Activated T-helper 9 cell treated with anti-CD3 and anti-CD28 coated beads, Interleukin-2, amount 50 U/mL, for 16 hours (primary cell): ENCODE data around the gene PDE11A.
"Not testable (repeated sequence)": the region's sequence is repeated elsewhere in the genome, so short reads cannot be mapped to it uniquely, and the experiment has no call there.

Experiments
- DNase-seq: peaks from one replicate; pipeline ENCODE4 v3.0.0-alpha.2; 2020; ENCODE audit warnings: low read depth

The PDE11A gene

DNA sequence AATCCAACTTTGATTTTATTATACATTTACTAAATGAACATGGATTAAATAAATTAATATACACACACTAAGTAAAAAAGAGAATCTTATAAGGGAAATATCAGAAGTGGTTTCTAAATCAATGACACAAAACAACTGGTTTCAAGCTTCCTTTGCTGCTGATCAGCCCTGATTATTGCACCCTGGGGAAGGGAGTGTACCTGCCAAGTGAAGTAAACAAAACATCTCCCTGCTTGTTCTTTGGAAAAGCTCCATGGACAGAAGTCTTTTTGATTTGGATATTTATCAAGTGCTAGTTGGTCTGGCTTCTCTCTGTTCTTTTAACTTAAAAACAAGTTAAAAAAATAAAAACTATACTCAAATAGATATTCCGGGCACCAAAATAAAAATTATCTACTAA is 190.1 kb downstream of the PDE11A start:
- no peak for DNase-seq

- no peak for DNase-seq
These were observed 190.7 kb downstream of the PDE11A start for GRCh38 chr2:177881921-177882320.

- DNase-seq: no peak
These were observed 191.4 kb downstream of the PDE11A start for GRCh38 chr2:177881008-177881747.

- DNase-seq: no peak
These were observed 192.3 kb downstream of the PDE11A start for GRCh38 chr2:177880285-177880684.

DNA sequence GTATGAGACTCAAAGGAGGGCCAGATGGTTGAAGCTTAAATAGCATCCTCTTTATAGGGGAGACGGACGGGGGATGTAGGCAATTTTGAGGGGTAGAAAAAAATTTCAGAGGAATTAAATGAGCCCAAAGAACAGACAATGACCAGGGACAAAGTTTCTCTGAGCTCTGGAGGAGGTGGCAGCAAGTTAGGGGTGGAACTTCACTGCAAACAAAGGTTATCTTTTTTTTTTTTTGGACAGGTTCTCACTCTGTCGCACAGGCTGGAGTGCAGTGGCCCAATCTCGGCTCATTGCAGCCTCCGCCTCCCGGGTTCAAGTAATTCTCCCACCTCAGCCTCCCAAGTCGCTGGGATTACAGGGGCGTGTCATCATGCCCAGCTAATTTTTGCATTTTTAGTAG is 195.6 kb downstream of the PDE11A start:
- DNase-seq: no peak

GRCh38 chr2:177874686-177875085 is 197.9 kb downstream of the PDE11A start:
- no peak for DNase-seq

- no peak for DNase-seq
These were observed 198.7 kb downstream of the PDE11A start for GRCh38 chr2:177873915-177874314.

DNA sequence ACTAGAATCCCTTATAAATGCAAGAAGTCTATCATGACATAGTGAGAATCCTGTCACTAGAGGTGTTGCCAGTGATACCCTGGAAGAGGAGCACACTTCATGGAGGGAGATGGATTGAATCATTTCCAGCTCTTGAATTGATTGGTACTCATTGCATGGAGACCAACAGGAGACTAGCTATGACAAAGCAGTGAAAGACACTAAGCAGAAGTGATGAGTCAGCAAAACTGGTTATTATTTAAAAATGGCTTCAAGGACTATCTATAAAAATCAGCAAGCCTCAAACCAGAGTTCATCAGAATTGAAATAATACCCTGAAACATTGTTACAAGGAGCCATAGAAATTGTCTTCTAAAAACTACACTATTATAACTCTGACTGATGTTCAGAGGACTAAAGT is 200.3 kb downstream of the PDE11A start:
- DNase-seq: no peak

DNA sequence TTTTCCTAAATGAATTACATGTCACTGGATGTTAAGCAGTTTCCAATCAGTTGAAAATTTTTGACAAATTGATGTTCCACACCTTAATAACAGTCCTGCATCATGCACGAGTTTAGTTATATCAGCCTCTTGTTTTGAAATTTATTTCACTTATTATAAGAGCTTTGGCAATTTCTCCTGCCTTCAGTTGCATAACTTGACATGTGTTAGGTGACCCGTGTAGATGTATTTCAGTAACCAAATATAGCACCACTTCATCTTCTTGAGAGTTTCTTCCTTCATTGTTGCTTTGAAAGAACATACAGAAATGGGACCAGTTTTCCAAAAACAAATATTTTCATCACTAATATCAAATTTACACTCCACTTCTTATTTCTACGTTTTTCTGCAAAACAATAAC is 202.7 kb downstream of the PDE11A start:
- no peak for DNase-seq

DNA sequence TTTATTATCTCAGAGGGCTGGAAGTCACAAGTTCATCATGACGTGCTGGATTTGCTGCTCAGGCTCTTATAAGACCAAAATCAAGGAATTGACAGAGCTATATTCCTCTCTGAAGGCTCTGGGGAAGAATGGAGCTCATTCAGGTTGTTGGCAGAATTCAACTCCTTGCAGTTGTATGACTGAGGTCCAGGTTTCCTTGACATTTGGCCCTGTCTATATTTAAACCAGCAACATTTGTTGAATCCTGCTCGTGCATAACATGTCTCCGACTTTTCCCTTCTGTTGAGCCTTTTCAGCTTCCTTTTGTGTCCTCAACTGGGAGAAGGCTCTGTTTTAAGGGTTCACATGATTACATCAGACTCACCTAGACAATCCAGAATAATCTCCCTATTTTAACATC is 203.4 kb downstream of the PDE11A start:
- DNase-seq: no peak

DNA sequence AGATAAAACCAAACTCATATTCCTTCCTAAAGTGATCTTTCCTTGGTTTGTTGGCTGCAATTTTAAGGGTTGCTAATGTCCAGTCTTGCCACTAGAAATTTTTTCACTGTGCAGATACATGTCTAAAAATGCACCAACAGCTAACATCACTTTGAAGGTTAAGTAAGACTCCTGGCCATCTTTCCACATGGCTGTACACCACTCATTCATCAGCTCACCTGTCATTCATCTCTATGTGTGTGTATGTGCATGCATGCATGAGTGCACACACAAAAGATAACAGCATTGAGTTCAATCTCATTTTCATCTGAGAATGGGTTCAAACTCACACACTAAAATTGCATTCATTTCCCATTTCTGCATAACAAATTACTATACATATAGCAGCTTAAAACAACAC is 203.8 kb downstream of the PDE11A start:
- DNase-seq: no peak

- DNase-seq: no peak
These were observed 215.0 kb downstream of the PDE11A start for GRCh38 chr2:177857538-177857937.

- DNase-seq: no peak
These were observed 220.2 kb downstream of the PDE11A start for GRCh38 chr2:177852389-177852788.

GRCh38 chr2:177843188-177843587 is 229.4 kb downstream of the PDE11A start:
- DNase-seq: no peak

GRCh38 chr2:177842243-177842642 is 230.3 kb downstream of the PDE11A start:
- no peak for DNase-seq

DNA sequence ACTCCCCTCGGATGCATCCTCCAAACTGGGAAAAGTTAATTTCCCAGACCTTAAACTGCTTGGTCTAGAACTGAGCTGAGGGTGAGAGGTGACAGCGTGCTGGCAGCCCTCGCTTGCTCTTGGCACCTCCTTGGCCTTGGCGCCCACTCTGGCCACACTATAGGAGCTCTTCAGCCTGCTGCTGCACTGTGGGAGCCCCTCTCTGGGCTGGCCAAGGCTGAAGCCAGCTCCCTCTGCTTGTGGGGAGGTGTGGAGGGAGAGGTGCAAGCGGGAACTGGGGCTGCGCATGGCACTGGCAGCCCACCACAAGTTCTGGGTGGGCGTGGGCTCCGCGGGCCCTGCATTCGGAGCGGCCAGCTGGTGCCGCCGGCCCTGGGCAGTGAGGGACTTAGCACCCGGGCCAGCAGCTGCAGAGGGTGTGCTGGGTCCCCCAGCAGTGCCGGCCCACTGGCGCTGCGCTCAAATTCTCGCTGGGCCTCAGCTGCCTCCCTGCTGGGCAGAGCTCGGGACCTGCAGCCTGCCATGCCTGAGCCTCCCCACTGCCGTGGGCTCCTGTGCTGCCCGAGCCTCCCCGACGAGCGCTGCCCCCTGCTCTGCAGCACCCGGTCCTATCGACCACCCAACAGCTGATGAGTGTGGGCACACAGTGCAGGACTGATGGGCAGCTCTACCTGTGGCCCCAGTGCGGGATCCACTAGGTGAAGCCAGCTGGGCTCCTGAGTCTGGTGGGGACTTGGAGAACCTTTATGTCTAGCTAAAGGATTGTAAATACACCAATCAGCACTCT is 237.0 kb downstream of the PDE11A start:
- DNase-seq: not testable (repeated sequence)

DNA sequence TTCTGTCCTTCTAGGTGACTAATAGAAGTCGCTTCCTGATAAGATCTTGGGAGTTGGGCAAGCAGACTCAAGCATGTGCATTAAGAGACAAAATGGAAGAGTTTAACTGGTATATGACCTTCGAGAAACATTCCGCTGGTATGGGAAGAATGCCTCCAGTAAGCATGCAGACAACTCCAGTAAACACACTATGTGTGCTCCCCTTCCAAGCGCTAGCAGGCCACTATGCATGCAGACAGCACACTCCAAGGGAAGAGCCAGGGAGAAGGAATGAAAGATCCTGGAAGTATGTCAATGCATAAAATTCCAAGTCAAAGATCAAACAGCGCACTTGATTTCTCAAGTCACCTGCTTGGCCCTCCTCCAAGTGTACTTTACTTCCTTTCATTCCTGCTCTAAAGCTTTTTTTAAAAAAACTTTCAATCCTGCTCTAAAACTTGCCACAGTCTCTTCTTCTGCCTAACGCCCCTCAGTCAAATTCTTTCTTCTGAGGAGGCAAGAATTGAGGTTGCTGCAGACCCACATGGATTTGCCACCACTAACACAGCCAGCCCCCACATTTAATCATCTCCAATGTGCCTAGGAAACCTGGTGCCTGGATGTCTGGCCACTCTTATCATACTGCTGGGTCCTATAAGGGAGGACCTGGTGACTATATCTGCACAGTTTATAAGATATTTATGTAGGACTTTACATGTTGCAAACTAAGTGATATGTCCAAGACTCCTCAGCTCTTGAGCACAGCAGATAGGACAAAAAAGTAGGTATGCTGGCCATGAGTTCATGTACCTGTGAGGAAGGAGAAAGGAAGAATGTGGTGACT is 239.8 kb downstream of the PDE11A start:
- DNase-seq: no peak

DNA sequence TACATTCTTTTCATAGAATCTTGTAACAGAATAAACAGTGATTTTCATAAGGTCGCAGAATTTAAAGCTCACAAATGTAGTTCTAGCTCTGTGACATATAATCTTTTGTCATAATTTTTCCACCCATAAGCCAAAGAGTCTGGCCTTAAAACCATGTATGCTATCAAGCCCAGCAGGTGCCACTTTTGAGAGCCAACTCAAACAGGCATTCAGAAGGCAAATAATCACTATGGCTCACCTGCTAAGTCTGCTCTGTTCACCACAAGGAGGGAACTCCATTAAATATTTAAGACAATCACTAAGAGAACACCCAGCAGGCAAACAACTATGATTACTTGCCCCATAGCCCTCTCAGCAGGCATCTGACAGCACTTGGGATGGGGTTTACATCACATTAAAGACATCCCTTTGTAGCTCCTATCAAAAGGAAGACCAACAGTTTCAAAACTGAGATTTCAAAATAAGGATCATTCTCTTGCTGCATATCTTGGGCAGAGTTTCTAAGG is 241.6 kb downstream of the PDE11A start:
- DNase-seq: no peak

DNA sequence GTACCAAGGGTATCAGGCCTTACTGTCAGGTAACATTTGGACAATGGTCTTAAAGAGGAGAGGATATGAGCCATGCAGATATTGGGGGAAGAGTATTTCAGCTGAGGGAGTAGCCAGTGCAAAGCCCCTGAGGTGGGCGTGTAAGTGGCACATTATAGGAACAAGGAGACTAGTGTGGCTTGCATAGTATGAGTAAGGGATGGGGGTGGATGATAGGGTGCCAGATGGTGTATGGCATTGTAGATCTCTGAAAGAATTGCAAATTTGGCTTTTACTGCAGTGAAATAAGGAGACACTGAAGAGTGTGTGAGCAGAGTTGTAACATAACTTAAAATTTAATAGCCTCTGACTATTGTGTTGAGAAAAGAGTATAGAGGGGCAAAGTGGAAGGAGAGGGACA is 244.0 kb downstream of the PDE11A start:
- DNase-seq: no peak

GRCh38 chr2:177826897-177827296 is 245.7 kb downstream of the PDE11A start:
- DNase-seq: no peak

DNA sequence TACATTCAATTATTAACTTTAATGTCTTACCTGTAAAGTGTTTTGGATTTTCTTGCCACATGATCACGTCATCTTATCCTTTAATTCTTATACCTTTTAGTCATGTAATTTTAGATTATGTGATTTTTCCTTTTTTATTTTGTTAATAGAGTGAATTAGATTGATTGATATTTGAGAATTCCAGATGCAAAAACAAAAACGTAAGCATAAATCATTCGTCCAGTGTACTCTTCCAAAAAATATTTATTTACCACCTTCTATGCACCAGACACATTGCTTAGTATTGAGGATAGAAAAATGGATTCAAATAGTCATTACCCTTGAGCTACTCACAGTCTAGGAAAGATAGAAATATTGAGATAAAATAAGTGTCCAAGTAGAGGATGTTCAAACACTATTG is 249.6 kb downstream of the PDE11A start:
- DNase-seq: no peak

GRCh38 chr2:177818412-177818811 is 254.2 kb downstream of the PDE11A start:
- no peak for DNase-seq

DNA sequence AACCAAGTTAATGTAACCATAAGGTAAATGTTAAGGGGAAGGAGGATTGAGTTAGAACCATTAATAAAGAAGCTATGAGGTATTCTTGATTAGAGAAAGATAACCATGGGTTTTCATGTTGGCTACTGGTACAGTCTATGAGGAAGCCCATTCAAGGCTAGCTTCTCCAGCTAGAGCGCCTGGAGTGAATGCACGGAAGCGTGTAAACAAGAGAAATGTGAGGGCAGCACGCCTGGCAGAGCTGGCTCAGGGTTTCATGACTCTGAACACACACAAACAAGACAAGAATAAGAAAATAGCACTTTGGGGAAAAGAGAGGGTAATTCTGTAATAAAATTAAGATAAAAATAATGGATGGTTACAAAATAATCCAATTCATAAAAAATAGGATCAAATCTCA is 255.3 kb downstream of the PDE11A start:
- DNase-seq: no peak
